Measurements from ENCODE around the gene KRTAP12-1. TPM values are rescaled to one million over a fixed set of nuclear protein-coding genes. Genes with fewer than 3 reads are reported as not detected.
"Not testable (repeated sequence)": the region's sequence is repeated elsewhere in the genome, so short reads cannot be mapped to it uniquely, and the experiment has no call there.

The KRTAP12-1 gene
- total RNA-seq, 1 experiment from 2014 or later: 0.63 TPM

DNA sequence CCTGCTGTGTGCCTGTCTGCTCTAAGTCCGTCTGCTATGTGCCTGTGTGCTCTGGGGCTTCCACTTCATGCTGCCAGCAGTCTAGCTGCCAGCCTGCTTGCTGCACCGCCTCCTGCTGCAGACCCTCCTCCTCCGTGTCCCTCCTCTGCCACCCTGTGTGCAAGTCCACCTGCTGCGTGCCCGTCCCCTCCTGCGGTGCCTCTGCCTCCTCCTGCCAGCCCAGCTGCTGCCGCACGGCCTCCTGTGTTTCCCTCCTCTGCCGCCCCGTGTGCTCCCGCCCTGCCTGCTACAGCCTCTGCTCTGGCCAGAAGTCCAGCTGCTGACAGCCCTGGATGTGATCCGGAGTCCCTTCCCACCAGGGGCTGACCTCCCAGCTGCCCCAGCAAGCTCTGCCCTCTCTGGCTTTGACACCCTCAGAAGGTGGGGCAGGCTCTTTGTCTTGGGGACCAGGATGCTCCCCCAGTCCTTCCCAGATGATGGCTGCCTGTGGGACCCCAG lies 44.1 kb downstream of the KRTAP12-1 start:
- POLR2A ChIA-PET; ATAC-seq; H3K27me3 Mint-ChIP-seq (ENCODE audit: low read depth); H3K27ac Mint-ChIP-seq; DNase-seq (ENCODE audit: low spot score); H3K4me1 Mint-ChIP-seq; CTCF ChIA-PET; H3K4me3 Mint-ChIP-seq: not testable (repeated sequence)
- H3K36me3 Mint-ChIP-seq: peaks cover 17% of the 10 kb centered on the region
- peaks cover 34% of the 10 kb centered on the region for H3K9me3 Mint-ChIP-seq

DNA sequence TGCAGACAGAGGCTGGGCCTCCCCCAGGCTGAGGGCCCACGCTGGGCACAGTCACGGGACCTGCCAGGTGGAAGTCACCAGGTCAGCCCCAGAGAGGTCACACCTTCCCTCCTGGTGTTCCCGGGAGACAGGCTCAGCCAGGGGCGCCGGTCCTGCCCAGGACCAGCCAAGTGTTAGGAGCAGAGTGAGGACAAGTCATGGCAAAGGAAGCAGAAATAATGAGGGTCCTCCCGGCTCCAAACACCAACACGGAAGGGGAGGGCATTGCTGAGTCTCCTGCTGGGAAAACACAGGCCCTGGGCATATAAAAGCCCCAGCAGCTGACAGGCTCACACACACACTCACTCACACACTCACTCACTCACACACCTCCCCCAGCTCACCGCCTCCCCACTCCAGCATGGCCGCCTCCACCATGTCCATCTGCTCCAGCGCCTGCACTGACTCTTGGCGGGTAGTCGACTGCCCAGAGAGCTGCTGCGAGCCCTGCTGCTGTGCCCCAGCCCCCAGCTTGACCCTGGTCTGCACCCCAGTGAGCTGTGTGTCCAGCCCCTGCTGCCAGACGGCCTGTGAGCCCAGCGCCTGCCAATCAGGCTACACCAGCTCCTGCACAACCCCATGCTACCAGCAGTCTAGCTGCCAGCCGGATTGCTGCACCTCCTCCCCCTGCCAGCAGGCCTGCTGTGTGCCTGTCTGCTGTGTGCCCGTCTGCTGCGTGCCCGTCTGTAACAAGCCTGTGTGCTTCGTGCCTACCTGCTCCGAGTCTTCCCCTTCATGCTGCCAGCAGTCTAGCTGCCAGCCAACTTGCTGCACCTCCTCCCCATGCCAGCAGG lies 44.7 kb downstream of the KRTAP12-1 start, which contains the start of gene KRTAP10-10:
Gene KRTAP10-10, plus strand, starts transcription at position 339 of the 833 bp plus-strand sequence. Its CDS starts 62 bp downstream, at position 401.
- Mint-ChIP-seq H3K4me1 (peaks cover 6% of the 10 kb centered on the region), H3K9me3 (peaks cover 40% of the 10 kb centered on the region), H3K4me3 (no peak within 1 kb of the TSS), H3K27ac (no peak within 1 kb of the TSS; the same call in 1 of the 2 replicates), H3K36me3 (peaks cover 19% of the 10 kb centered on the region), H3K27me3 (ENCODE audit: low read depth) (peaks cover 4% of the 10 kb centered on the region; the same call in 1 of the 2 replicates)
- CTCF ChIA-PET: no interaction called here
- POLR2A ChIA-PET: no interaction called here
- ATAC-seq (no peak), DNase-seq (ENCODE audit: low spot score) (no peak)
- TF ChIP-seq JUN (CRISPR knock-in tag; IDR thresholded peaks at IDR 0.05): no peak
- TF ChIP-seq, protein P1, sequence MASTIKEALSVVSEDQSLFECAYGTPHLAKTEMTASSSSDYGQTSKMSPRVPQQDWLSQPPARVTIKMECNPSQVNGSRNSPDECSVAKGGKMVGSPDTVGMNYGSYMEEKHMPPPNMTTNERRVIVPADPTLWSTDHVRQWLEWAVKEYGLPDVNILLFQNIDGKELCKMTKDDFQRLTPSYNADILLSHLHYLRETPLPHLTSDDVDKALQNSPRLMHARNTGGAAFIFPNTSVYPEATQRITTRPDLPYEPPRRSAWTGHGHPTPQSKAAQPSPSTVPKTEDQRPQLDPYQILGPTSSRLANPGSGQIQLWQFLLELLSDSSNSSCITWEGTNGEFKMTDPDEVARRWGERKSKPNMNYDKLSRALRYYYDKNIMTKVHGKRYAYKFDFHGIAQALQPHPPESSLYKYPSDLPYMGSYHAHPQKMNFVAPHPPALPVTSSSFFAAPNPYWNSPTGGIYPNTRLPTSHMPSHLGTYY (CRISPR knock-in tag; IDR thresholded peaks at IDR 0.05): no peak

DNA sequence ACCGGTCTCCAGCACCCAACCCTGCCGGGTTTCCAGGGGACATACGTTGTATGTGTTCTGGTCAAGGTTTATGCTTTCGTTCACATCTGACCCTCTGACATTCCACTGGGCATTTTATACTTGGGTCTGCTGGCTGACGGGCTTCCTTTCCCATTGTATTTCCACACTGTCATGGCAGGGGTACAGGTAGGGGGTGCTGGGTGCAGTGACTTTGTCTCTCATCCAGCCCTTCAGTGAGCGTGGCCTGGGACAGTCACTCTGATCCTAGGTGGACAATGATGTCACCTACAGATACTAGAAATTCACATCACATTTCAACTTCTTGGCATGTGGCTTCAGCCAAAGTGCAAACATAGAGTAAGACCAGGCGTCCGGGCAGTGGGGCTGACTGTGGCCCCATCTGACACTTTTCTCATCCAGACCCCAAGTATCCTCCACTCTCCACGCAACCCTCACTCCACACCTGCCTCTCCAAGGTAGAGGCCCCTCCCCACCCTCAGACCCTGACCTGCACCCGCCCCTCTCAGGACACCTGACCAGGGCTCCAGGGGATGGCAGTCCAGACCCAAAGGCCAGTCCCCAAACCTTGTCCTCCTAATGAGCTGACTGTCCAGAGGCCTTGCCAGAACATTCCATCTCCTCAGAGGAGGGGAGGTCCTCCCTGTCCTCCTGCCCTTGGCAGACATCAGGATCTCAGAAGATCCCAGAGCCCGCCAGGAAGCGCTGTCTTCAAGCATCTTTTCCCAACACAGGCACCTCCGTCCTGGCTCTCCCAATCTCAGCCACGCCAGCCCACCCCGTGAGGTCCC lies 45.5 kb downstream of the KRTAP12-1 start:
- TF ChIP-seq, protein P2, sequence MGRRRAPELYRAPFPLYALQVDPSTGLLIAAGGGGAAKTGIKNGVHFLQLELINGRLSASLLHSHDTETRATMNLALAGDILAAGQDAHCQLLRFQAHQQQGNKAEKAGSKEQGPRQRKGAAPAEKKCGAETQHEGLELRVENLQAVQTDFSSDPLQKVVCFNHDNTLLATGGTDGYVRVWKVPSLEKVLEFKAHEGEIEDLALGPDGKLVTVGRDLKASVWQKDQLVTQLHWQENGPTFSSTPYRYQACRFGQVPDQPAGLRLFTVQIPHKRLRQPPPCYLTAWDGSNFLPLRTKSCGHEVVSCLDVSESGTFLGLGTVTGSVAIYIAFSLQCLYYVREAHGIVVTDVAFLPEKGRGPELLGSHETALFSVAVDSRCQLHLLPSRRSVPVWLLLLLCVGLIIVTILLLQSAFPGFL (CRISPR knock-in tag; IDR thresholded peaks at IDR 0.05; ENCODE audit: borderline replicate concordance): no peak
- no peak for TF ChIP-seq FOXJ3 (CRISPR knock-in tag; IDR thresholded peaks at IDR 0.05; ENCODE audit: borderline replicate concordance)
- TF ChIP-seq, protein P1 (CRISPR knock-in tag; IDR thresholded peaks at IDR 0.05): no peak
- TF ChIP-seq RORB (CRISPR knock-in tag; IDR thresholded peaks at IDR 0.05): no peak
- TF ChIP-seq, protein P3, sequence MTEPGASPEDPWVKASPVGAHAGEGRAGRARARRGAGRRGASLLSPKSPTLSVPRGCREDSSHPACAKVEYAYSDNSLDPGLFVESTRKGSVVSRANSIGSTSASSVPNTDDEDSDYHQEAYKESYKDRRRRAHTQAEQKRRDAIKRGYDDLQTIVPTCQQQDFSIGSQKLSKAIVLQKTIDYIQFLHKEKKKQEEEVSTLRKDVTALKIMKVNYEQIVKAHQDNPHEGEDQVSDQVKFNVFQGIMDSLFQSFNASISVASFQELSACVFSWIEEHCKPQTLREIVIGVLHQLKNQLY (CRISPR knock-in tag; IDR thresholded peaks at IDR 0.05): no peak
- TF ChIP-seq TEAD1 (CRISPR knock-in tag; IDR thresholded peaks at IDR 0.05): no peak
- no peak for TF ChIP-seq ZNF121 (CRISPR knock-in tag; IDR thresholded peaks at IDR 0.05)
- TF ChIP-seq CBFB (CRISPR knock-in tag; IDR thresholded peaks at IDR 0.05; ENCODE audit: low read depth): no peak
- TF ChIP-seq, protein P4, sequence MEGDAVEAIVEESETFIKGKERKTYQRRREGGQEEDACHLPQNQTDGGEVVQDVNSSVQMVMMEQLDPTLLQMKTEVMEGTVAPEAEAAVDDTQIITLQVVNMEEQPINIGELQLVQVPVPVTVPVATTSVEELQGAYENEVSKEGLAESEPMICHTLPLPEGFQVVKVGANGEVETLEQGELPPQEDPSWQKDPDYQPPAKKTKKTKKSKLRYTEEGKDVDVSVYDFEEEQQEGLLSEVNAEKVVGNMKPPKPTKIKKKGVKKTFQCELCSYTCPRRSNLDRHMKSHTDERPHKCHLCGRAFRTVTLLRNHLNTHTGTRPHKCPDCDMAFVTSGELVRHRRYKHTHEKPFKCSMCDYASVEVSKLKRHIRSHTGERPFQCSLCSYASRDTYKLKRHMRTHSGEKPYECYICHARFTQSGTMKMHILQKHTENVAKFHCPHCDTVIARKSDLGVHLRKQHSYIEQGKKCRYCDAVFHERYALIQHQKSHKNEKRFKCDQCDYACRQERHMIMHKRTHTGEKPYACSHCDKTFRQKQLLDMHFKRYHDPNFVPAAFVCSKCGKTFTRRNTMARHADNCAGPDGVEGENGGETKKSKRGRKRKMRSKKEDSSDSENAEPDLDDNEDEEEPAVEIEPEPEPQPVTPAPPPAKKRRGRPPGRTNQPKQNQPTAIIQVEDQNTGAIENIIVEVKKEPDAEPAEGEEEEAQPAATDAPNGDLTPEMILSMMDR (IDR thresholded peaks at IDR 0.05): no peak
- TF ChIP-seq, protein P5, sequence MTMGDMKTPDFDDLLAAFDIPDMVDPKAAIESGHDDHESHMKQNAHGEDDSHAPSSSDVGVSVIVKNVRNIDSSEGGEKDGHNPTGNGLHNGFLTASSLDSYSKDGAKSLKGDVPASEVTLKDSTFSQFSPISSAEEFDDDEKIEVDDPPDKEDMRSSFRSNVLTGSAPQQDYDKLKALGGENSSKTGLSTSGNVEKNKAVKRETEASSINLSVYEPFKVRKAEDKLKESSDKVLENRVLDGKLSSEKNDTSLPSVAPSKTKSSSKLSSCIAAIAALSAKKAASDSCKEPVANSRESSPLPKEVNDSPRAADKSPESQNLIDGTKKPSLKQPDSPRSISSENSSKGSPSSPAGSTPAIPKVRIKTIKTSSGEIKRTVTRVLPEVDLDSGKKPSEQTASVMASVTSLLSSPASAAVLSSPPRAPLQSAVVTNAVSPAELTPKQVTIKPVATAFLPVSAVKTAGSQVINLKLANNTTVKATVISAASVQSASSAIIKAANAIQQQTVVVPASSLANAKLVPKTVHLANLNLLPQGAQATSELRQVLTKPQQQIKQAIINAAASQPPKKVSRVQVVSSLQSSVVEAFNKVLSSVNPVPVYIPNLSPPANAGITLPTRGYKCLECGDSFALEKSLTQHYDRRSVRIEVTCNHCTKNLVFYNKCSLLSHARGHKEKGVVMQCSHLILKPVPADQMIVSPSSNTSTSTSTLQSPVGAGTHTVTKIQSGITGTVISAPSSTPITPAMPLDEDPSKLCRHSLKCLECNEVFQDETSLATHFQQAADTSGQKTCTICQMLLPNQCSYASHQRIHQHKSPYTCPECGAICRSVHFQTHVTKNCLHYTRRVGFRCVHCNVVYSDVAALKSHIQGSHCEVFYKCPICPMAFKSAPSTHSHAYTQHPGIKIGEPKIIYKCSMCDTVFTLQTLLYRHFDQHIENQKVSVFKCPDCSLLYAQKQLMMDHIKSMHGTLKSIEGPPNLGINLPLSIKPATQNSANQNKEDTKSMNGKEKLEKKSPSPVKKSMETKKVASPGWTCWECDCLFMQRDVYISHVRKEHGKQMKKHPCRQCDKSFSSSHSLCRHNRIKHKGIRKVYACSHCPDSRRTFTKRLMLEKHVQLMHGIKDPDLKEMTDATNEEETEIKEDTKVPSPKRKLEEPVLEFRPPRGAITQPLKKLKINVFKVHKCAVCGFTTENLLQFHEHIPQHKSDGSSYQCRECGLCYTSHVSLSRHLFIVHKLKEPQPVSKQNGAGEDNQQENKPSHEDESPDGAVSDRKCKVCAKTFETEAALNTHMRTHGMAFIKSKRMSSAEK (CRISPR knock-in tag; IDR thresholded peaks at IDR 0.05; ENCODE audit: borderline replicate concordance): no peak
- no peak for TF ChIP-seq ZNF396 (CRISPR knock-in tag; IDR thresholded peaks at IDR 0.05; ENCODE audit: borderline replicate concordance)
- DNase-seq (ENCODE audit: low spot score) (no peak), ATAC-seq (no peak)
- Mint-ChIP-seq H3K4me1 (peaks cover 6% of the 10 kb centered on the region), H3K4me3 (no peak overlapping the region), H3K9me3 (peaks cover 43% of the 10 kb centered on the region), H3K36me3 (peaks cover 27% of the 10 kb centered on the region), H3K27ac (no peak overlapping the region; the same call in 1 of the 2 replicates), H3K27me3 (ENCODE audit: low read depth) (peaks cover 9% of the 10 kb centered on the region; the same call in 1 of the 2 replicates)
- CTCF ChIA-PET: no interaction called here
- POLR2A ChIA-PET: no interaction called here
